Transverse colon (tissue), 4 donors: ENCODE measurements around the gene TGM6. TPM values are rescaled to one million over a fixed set of nuclear protein-coding genes. Genes with fewer than 3 reads are reported as not detected.

ENCODE experiments used
- DNase-seq: peaks from one replicate; pipeline ENCODE4 v3.0.0-alpha.2; 2019
- H3K27ac ChIP-seq, 4 donors: fragments of 200-600 bp; sonication (generic); 2 replicates each; pipeline ENCODE4 v1.5.1; 2016 to 2018; ENCODE audit warnings: inconsistent platforms in 4 of 4
- H3K27me3 ChIP-seq: fragments of 200-600 bp; sonication (generic); 2 replicates; pipeline ENCODE4 v1.5.1; 2017; ENCODE audit warnings: inconsistent platforms
- H3K36me3 ChIP-seq, 4 donors: fragments of 200-600 bp; sonication (generic); 2 replicates each; pipeline ENCODE4 v1.5.1; 2017 to 2019; ENCODE audit warnings: inconsistent platforms in 4 of 4
- H3K4me1 ChIP-seq, 4 donors: fragments of 200-600 bp; sonication (generic); 2 replicates each; pipeline ENCODE4 v1.5.1; 2017 to 2020; ENCODE audit warnings: inconsistent platforms in 4 of 4
- H3K4me3 ChIP-seq, 4 donors: fragments of 200-600 bp; sonication (generic); 1 replicate in 1 of 4; 2 replicates in 3 of 4; pipeline versions ENCODE4 v1.5.1 to v1.6.1; 2017 to 2019; ENCODE audit warnings: inconsistent platforms in 4 of 4
- H3K9me3 ChIP-seq, 2 donors: fragments of 200-600 bp; sonication (generic); 2 replicates each; pipeline ENCODE4 v1.5.1; 2017 to 2019; ENCODE audit warnings: inconsistent platforms in 2 of 2
- CTCF ChIP-seq, 5 experiments: fragments of 200-600 bp in 3 of 5; fragments of 450-650 bp in 2 of 5; sonication (generic) in 3 of 5; IDR thresholded peaks; 1 replicate in 2 of 5; 2 replicates in 3 of 5; pipeline ENCODE4 v1.5.1; 2016 to 2017; ENCODE audit warnings: antibody characterized with exemption in 5 of 5, inconsistent platforms in 3 of 5, mild to moderate bottlenecking in 2 of 5, moderate library complexity in 1 of 5
- EP300 ChIP-seq: sonication (generic); formaldehyde crosslinking; IDR thresholded peaks from one replicate; pipeline ENCODE4 v1.6.1; 2017; ENCODE audit warnings: antibody characterized with exemption, low read depth
- POLR2A ChIP-seq: fragments of 450-650 bp; IDR thresholded peaks from one replicate; pipeline ENCODE4 v1.6.1; 2016; ENCODE audit warnings: antibody characterized with exemption, mild to moderate bottlenecking, moderate library complexity
- POLR2AphosphoS5 ChIP-seq, 3 donors: sonication (generic); formaldehyde crosslinking; IDR thresholded peaks; one replicate each; pipeline ENCODE4 v1.6.1; 2016; ENCODE audit warnings: antibody characterized with exemption in 3 of 3
- WGBS, 2 donors: methylation state at CpG; one replicate each; pipeline ENCODE4 v1.1.5; 2018; ENCODE audit warnings: low coverage in 1 of 2; 5-methylcytosine and 5-hydroxymethylcytosine counted together
- in situ Hi-C, 4 donors: fragments of 200-750 bp; cut with MboI; loops; one replicate each; pipeline versions ENCODE4 v1.15.0 to v1.15.1; 2017; ENCODE audit warnings: low sequenced_read_pairs in 3 of 4, low pct_ligation_motif_present in 1 of 4, low pct_unique_long_range_greater_than_20kb in 1 of 4
- intact Hi-C: fragments of 100-400 bp; cut with DNase I; formaldehyde crosslinking; loops from one replicate; pipeline ENCODE4 v1.15.1; 2023; ENCODE audit warnings: low total_unique reads
- total RNA-seq, 4 donors: library from RNA; depleted of rRNA; stranded (reverse); fragments of >200 nt; gene quantifications; one replicate each; pipeline ENCODE4 v1.1.0, GENCODE V29; 2016

TGM6 gene
- total RNA-seq, 4 donors from 2014 or later, result 0.14 TPM; not detected in 3

DNA sequence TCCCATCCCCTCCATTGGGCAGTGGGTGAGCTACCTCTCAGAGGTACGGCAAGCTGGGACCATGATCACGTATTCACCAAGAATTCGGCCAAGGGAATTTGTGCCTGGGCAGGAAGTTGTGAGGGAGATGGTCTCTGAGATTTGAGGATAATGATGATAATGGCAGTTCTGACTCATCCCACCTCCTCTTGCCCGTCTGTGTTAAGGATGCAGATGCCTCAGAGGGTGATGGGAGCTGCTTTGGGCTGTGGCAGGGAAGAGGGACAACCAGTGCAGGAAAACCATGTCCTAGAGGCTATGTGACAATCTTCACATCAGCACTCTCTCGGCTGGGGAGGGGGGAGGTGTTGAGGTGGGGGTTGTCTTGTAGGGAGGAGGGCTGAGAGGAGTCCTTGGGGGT is 4.3 kb downstream of the TGM6 start:
- WGBS, 2 donors, result 0 to 62% methylated on average over 1 to 5 of the region's 5 CpGs
- Histone ChIP-seq H3K27me3 (no peaks in the 10 kb centered on the region), H3K4me3 (no peak overlapping the region), H3K9me3 (no peaks in the 10 kb centered on the region), H3K4me1 (no peaks in the 10 kb centered on the region), H3K36me3 (no peaks in the 10 kb centered on the region), H3K27ac (no peak overlapping the region)
- in situ Hi-C loops, result no loop called here
- TF ChIP-seq POLR2AphosphoS5 (IDR thresholded peaks at IDR 0.05) (no peak), EP300 (no peak), POLR2A (no peak), CTCF (IDR thresholded peaks at IDR 0.05) (no peak)
- intact Hi-C loops, result no loop called here
- DNase-seq, result no peak

GRCh38 chr20:2385496-2385895 is 4.8 kb downstream of the TGM6 start:
- in situ Hi-C loops (no loop called here), intact Hi-C loops (no loop called here)
- WGBS, 2 donors, result 30 to 50% methylated on average over 4 to 6 of the region's 6 CpGs

GRCh38 chr20:2386516-2387179 is 5.9 kb downstream of the TGM6 start:
- no peak overlapping the region for H3K4me3 ChIP-seq
- H3K36me3 ChIP-seq, result no peaks in the 10 kb centered on the region
- H3K9me3 ChIP-seq, result no peaks in the 10 kb centered on the region
- H3K27me3 ChIP-seq, result no peaks in the 10 kb centered on the region
- in situ Hi-C loops (no loop called here), intact Hi-C loops (no loop called here)
- no peaks in the 10 kb centered on the region for H3K4me1 ChIP-seq
- no peak for DNase-seq
- WGBS, 2 donors, result 63 to 73% methylated on average over 2 to 5 of the region's 5 CpGs
- TF ChIP-seq EP300 (no peak), POLR2A (no peak), CTCF (IDR thresholded peaks at IDR 0.05) (no peak), POLR2AphosphoS5 (IDR thresholded peaks at IDR 0.05) (no peak)
- no peak overlapping the region for H3K27ac ChIP-seq

More at GRCh38 chr20:2385496-2385895, 4.8 kb downstream of the TGM6 start:
- no peak for TF ChIP-seq CTCF (IDR thresholded peaks at IDR 0.05)
- TF ChIP-seq EP300, result no peak
- no peak for TF ChIP-seq POLR2AphosphoS5 (IDR thresholded peaks at IDR 0.05)
- TF ChIP-seq POLR2A, result no peak
- Histone ChIP-seq H3K9me3 (no peaks in the 10 kb centered on the region), H3K27ac (no peak overlapping the region), H3K4me3 (no peak overlapping the region), H3K36me3 (no peaks in the 10 kb centered on the region), H3K4me1 (no peaks in the 10 kb centered on the region), H3K27me3 (no peaks in the 10 kb centered on the region)
- DNase-seq, result no peak

- TF ChIP-seq CTCF (IDR thresholded peaks at IDR 0.05) (peak in 2 of 5 experiments; percentile 14 to 39), POLR2AphosphoS5 (IDR thresholded peaks at IDR 0.05) (no peak), POLR2A (no peak)
- H3K4me1 ChIP-seq, result no peaks in the 10 kb centered on the region
- intact Hi-C loops (no loop called here), in situ Hi-C loops (no loop called here)
- no peak overlapping the region for H3K4me3 ChIP-seq
- 36% methylated on average over 2 of the region's 2 CpGs; no CpG with 5 or more reads in 1 of the 2 donors for WGBS, 2 donors
- no peaks in the 10 kb centered on the region for H3K9me3 ChIP-seq
- peak; percentile 25 for DNase-seq
- H3K27ac ChIP-seq, result no peak overlapping the region
- no peaks in the 10 kb centered on the region for H3K27me3 ChIP-seq
- H3K36me3 ChIP-seq, result no peaks in the 10 kb centered on the region
Measured at GRCh38 chr20:2387180-2387577, 6.5 kb downstream of the TGM6 start.
